Measurements from ENCODE around the gene KIF12.

The KIF12 gene

GRCh38 chr9:114080195-114080772 lies 18.8 kb downstream of the KIF12 start:
- DNase-seq (ENCODE audit: low read depth) = no peak
- no peak for TF ChIP-seq CTCF (conservative IDR thresholded peaks at IDR 0.05; ENCODE audit: low read depth, low read length)
- H3K4me3 ChIP-seq (ENCODE audit: low read depth, low read length) = no peak overlapping the region

GRCh38 chr9:114078781-114079156 lies 20.3 kb downstream of the KIF12 start:
- TF ChIP-seq CTCF (conservative IDR thresholded peaks at IDR 0.05; ENCODE audit: low read depth, low read length) = no peak
- H3K4me3 ChIP-seq (ENCODE audit: low read depth, low read length) = no peak overlapping the region
- DNase-seq (ENCODE audit: low read depth) = no peak

- TF ChIP-seq CTCF (conservative IDR thresholded peaks at IDR 0.05; ENCODE audit: low read depth, low read length) = no peak
- H3K4me3 ChIP-seq (ENCODE audit: low read depth, low read length) = no peak within 1 kb of the TSS
- no peak for DNase-seq (ENCODE audit: low read depth)
Measured at GRCh38 chr9:114078021-114078780, 20.9 kb downstream of the KIF12 start, which contains the start of gene AMBP. Gene AMBP, minus strand, starts transcription at chr9:114078300. Its CDS starts 91 bp downstream, at chr9:114078209.

GRCh38 chr9:114077162-114077837 lies 21.8 kb downstream of the KIF12 start:
- H3K4me3 ChIP-seq (ENCODE audit: low read depth, low read length) = no peak overlapping the region
- no peak for DNase-seq (ENCODE audit: low read depth)
- TF ChIP-seq CTCF (conservative IDR thresholded peaks at IDR 0.05; ENCODE audit: low read depth, low read length) = no peak

GRCh38 chr9:114076237-114077161 lies 22.6 kb downstream of the KIF12 start:
- TF ChIP-seq CTCF (conservative IDR thresholded peaks at IDR 0.05; ENCODE audit: low read depth, low read length) = no peak
- DNase-seq (ENCODE audit: low read depth) = no peak
- H3K4me3 ChIP-seq (ENCODE audit: low read depth, low read length) = no peak overlapping the region

- no peak overlapping the region for H3K4me3 ChIP-seq (ENCODE audit: low read depth, low read length)
- no peak for DNase-seq (ENCODE audit: low read depth)
- no peak for TF ChIP-seq CTCF (conservative IDR thresholded peaks at IDR 0.05; ENCODE audit: low read depth, low read length)
Measured at GRCh38 chr9:114075602-114076001, 23.5 kb downstream of the KIF12 start.

All from choroid plexus epithelial cell (primary cell).